ENCODE data around the gene FAM200A. TPM values are rescaled to one million over a fixed set of nuclear protein-coding genes. Genes with fewer than 3 reads are reported as not detected.
"Not testable (repeated sequence)": the region's sequence is repeated elsewhere in the genome, so short reads cannot be mapped to it uniquely, and the experiment has no call there.

FAM200A gene
- total and polyA plus RNA-seq, 4 donors = 2.7 to 10.1 (median 5.1) TPM

DNA sequence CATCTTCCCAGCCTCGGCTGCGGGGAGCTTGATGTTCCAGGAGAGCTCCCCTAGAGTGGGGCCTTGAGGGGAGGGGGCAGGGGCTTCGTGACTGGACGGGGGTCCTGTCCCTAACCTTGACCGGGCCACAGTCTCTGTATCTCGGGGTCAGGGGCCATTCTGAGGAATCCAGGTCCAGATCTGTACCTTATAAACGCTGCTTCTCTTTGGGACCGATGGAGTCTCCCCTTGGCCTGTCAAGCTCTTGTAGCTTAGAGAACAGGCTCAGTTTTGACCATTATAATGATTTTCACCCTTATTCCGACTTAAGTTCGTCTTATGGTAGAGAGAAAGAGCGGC is 46.6 kb downstream of the FAM200A start:
- ATAC-seq (ENCODE audit: insufficient read depth, low FRiP score) (no peak), DNase-seq (no peak)
- peak overlapping the region; percentile 55 for H3K4me3 ChIP-seq
- H3K4me1 ChIP-seq (ENCODE audit: control insufficient read depth in 5 of 5, insufficient read depth in 5 of 5, low read length in 5 of 5) = peaks cover 9 to 21% (median 13%) of the 10 kb centered on the region in 5 donors
- H3K27me3 ChIP-seq (ENCODE audit: control insufficient read depth in 3 of 3, insufficient read depth in 3 of 3, low read length in 2 of 3) = no peaks in the 10 kb centered on the region
- TF ChIP-seq, protein P1, sequence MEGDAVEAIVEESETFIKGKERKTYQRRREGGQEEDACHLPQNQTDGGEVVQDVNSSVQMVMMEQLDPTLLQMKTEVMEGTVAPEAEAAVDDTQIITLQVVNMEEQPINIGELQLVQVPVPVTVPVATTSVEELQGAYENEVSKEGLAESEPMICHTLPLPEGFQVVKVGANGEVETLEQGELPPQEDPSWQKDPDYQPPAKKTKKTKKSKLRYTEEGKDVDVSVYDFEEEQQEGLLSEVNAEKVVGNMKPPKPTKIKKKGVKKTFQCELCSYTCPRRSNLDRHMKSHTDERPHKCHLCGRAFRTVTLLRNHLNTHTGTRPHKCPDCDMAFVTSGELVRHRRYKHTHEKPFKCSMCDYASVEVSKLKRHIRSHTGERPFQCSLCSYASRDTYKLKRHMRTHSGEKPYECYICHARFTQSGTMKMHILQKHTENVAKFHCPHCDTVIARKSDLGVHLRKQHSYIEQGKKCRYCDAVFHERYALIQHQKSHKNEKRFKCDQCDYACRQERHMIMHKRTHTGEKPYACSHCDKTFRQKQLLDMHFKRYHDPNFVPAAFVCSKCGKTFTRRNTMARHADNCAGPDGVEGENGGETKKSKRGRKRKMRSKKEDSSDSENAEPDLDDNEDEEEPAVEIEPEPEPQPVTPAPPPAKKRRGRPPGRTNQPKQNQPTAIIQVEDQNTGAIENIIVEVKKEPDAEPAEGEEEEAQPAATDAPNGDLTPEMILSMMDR (IDR thresholded peaks at IDR 0.05; ENCODE audit: control extremely low read depth, extremely low read depth) = no peak
- peaks cover 0 to 2% (median 0%) of the 10 kb centered on the region in 4 donors for H3K36me3 ChIP-seq (ENCODE audit: control insufficient read depth in 4 of 4, insufficient read depth in 4 of 4, low read length in 4 of 4)
- H3K9ac ChIP-seq (ENCODE audit: insufficient read depth in 1 of 2, low read length in 2 of 2) = peak overlapping the region in 1 of 2 donors; percentile 67
- H3K9me3 ChIP-seq (ENCODE audit: control insufficient read depth in 4 of 4, insufficient read depth in 3 of 4, low read length in 3 of 4) = no peaks in the 10 kb centered on the region
- H3K27ac ChIP-seq (ENCODE audit: low read depth in 1 of 2, low read length in 1 of 2) = peak overlapping the region; percentile 71 to 85
- 3% methylated on average over 11 of the region's 11 CpGs for WGBS, 2 donors

- ATAC-seq (ENCODE audit: insufficient read depth, low FRiP score) = peak; percentile 95
- peak; percentile 97 to 99 (median 98) for DNase-seq
- H3K4me1 ChIP-seq (ENCODE audit: control insufficient read depth in 5 of 5, insufficient read depth in 5 of 5, low read length in 5 of 5) = peaks cover 9 to 21% (median 13%) of the 10 kb centered on the region in 5 donors
- TF ChIP-seq, protein P1 (IDR thresholded peaks at IDR 0.05; ENCODE audit: control extremely low read depth, extremely low read depth) = no peak
- H3K27ac ChIP-seq (ENCODE audit: low read depth in 1 of 2, low read length in 1 of 2) = peak within 1 kb of the TSS; percentile 85 to 93
- H3K36me3 ChIP-seq (ENCODE audit: control insufficient read depth in 4 of 4, insufficient read depth in 4 of 4, low read length in 4 of 4) = no peaks in the 10 kb centered on the region
- H3K9ac ChIP-seq (ENCODE audit: insufficient read depth in 1 of 2, low read length in 2 of 2) = peak within 1 kb of the TSS in 1 of 2 donors; percentile 91
- peak within 1 kb of the TSS; percentile 62 for H3K4me3 ChIP-seq
- H3K27me3 ChIP-seq (ENCODE audit: control insufficient read depth in 3 of 3, insufficient read depth in 3 of 3, low read length in 2 of 3) = no peaks in the 10 kb centered on the region
- WGBS, 2 donors = 0% methylated on average over 52 to 53 of the region's 53 CpGs
- no peaks in the 10 kb centered on the region for H3K9me3 ChIP-seq (ENCODE audit: control insufficient read depth in 4 of 4, insufficient read depth in 3 of 4, low read length in 3 of 4)
These were observed 47.2 kb downstream of the FAM200A start, which contains the start of gene ZKSCAN5 for GRCh38 chr7:99504603-99505323. TSS of gene ZKSCAN5 (plus strand) at chr7:99504662. CDS start at chr7:99506045, 1,383 bp downstream.

GRCh38 chr7:99504281-99504602 is 47.7 kb downstream of the FAM200A start:
- no peaks in the 10 kb centered on the region for H3K9me3 ChIP-seq (ENCODE audit: control insufficient read depth in 4 of 4, insufficient read depth in 3 of 4, low read length in 3 of 4)
- 7 to 9% methylated on average over 19 of the region's 19 CpGs for WGBS, 2 donors
- TF ChIP-seq, protein P1 (IDR thresholded peaks at IDR 0.05; ENCODE audit: control extremely low read depth, extremely low read depth) = no peak
- H3K9ac ChIP-seq (ENCODE audit: insufficient read depth in 1 of 2, low read length in 2 of 2) = no peak overlapping the region
- H3K27me3 ChIP-seq (ENCODE audit: control insufficient read depth in 3 of 3, insufficient read depth in 3 of 3, low read length in 2 of 3) = no peaks in the 10 kb centered on the region
- peaks cover 9 to 21% (median 13%) of the 10 kb centered on the region in 5 donors for H3K4me1 ChIP-seq (ENCODE audit: control insufficient read depth in 5 of 5, insufficient read depth in 5 of 5, low read length in 5 of 5)
- H3K36me3 ChIP-seq (ENCODE audit: control insufficient read depth in 4 of 4, insufficient read depth in 4 of 4, low read length in 4 of 4) = no peaks in the 10 kb centered on the region
- no peak for ATAC-seq (ENCODE audit: insufficient read depth, low FRiP score)
- H3K4me3 ChIP-seq = peak overlapping the region; percentile 39
- DNase-seq = peak in 2 of 3 donors; percentile 99
- H3K27ac ChIP-seq (ENCODE audit: low read depth in 1 of 2, low read length in 1 of 2) = peak overlapping the region; percentile 85 to 93

DNA sequence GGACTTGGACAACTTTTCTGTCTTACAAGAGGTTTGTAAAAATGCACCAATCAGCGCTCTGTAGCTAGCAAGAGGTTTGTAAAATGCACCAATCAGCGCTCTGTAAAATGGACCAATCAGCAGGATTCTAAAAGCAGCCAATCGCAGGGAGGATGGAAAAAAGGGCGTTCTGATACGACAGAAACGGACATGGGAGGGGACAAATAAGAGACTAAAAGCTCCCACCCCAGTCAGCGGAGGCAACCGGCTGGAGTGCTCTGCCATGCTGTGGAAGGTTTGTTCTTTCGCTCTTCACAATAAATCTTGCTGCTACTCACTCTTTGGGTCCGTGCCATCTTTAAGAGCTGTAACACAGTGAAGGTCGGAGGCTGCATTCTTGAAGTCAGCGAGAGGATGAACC is 50.7 kb downstream of the FAM200A start:
- not testable (repeated sequence) for H3K4me3 ChIP-seq; ATAC-seq (ENCODE audit: insufficient read depth, low FRiP score); H3K27me3 ChIP-seq (ENCODE audit: control insufficient read depth in 3 of 3, insufficient read depth in 3 of 3, low read length in 2 of 3); H3K9ac ChIP-seq (ENCODE audit: insufficient read depth in 1 of 2, low read length in 2 of 2); H3K9me3 ChIP-seq (ENCODE audit: control insufficient read depth in 4 of 4, insufficient read depth in 3 of 4, low read length in 3 of 4); H3K27ac ChIP-seq (ENCODE audit: low read depth in 1 of 2, low read length in 1 of 2); H3K36me3 ChIP-seq (ENCODE audit: control insufficient read depth in 4 of 4, insufficient read depth in 4 of 4, low read length in 4 of 4)
- peak in 1 of 3 donors; percentile 6 for DNase-seq
- 90 to 95% methylated on average over 12 of the region's 12 CpGs for WGBS, 2 donors
- H3K4me1 ChIP-seq (ENCODE audit: control insufficient read depth in 5 of 5, insufficient read depth in 5 of 5, low read length in 5 of 5) = peaks cover 11 to 25% (median 15%) of the 10 kb centered on the region in 5 donors

Data from lung (tissue), 12 donors.